SK-MEL-5 (cell line): ENCODE data around the gene ELF3. TPM values are rescaled to one million over a fixed set of nuclear protein-coding genes. Genes with fewer than 3 reads are reported as not detected.
A peak's percentile ranks its signal among the peaks of the same experiment; 100 is the strongest.
"Not testable (repeated sequence)": the region's sequence is repeated elsewhere in the genome, so short reads cannot be mapped to it uniquely, and the experiment has no call there.

ENCODE experiments used
- DNase-seq: peaks from one replicate; pipeline ENCODE4 v3.0.0-alpha.2; 2016; ENCODE audit warnings: low read depth, low spot score
- in situ Hi-C: cut with HindIII; loops from 2 replicates; pipeline ENCODE4 v1.10.0; 2016; ENCODE audit warnings: low sequenced_read_pairs, high pct_unique_total_duplicates, low pct_unique_long_range_greater_than_20kb
- polyA plus RNA-seq, 2 experiments: library from polyadenylated mRNA; depleted of rRNA; stranded (reverse); fragments of >200 nt; gene quantifications; 2 replicates each; pipeline ENCODE4 v1.2.3, GENCODE V29; 2015
- total RNA-seq: library from RNA; depleted of rRNA; stranded (reverse); fragments of >200 nt; shearing (Covaris generic); gene quantifications from 2 replicates; pipeline ENCODE4 v1.2.3, GENCODE V29; 2014; rRNA removed

ELF3 gene
- total RNA-seq: 0.13 TPM in 1 of 2 replicates, not detected in the other
- polyA plus RNA-seq (2015; cell fraction: cytosol; rRNA removed): 0.29 TPM in 1 of 2 replicates, not detected in the other
- polyA plus RNA-seq (2015; cell fraction: nucleus; rRNA removed): 0.43 TPM in 1 of 2 replicates, not detected in the other

DNA sequence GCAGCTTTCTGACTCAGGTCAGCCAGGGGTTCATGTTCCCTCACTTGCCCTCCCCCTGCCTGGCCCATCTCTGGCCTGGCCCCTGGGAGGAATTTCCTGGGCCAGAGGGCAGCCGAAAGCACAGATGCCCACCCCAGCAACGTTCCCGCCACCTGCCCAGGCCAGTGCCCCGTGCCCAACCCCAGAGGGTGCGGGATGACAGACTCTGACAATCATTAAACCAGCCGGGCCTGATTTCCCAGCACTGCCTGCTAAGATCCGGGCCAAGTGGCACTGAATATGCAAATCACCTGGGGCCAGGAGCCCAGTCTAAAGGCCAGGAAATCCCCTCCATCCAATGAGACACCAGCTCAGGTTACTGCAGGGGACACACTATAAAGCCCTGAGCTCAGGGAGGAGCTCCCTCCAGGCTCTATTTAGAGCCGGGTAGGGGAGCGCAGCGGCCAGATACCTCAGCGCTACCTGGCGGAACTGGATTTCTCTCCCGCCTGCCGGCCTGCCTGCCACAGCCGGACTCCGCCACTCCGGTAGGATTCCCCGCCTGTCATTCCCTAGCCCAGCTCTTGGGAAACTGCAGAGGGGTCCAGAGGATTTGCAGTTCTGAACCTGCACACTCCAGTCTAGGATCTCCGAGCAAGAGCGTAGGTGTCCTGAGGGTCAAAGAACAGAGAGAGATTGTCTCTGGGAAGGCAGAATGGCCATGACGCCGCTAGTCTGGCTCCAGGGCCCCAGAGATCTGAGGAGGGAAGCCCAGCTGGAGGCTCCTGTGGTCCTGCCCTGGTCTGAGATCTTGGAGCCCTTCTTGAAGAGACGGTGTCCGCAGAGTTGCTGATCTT is at the start of gene ELF3:
Gene ELF3 (plus strand): TSS at position 408 of the 836 bp plus-strand sequence. CDS start 550 bp downstream, outside the sequence.
- in situ Hi-C loops: no loop called here

GRCh38 chr1:201962382-201962781 is 48.0 kb upstream of the ELF3 start:
- DNase-seq, in situ Hi-C loops: not testable (repeated sequence)

More for the DNA sequence above, at the start of gene ELF3:
- no peak for DNase-seq

DNA sequence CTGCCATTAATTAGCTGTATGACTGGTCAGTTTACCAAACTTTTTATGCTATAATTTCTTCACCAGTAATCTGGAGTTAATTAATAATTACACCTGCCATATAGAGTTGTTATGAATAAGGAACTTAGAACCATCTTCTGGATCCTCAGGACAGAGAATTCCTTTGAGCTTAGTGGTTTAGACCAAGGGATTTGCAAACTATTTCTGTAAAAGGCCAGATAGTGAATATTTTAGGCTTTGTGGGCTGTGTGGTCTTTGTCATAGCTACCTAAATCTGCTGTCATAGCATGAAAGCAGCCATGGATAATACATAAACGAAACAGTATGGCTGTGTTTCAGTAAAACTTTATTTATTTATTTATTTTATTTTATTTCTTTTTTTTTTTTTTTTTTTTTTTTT is 46.1 kb upstream of the ELF3 start:
- in situ Hi-C loops: no loop called here
- DNase-seq: no peak

DNA sequence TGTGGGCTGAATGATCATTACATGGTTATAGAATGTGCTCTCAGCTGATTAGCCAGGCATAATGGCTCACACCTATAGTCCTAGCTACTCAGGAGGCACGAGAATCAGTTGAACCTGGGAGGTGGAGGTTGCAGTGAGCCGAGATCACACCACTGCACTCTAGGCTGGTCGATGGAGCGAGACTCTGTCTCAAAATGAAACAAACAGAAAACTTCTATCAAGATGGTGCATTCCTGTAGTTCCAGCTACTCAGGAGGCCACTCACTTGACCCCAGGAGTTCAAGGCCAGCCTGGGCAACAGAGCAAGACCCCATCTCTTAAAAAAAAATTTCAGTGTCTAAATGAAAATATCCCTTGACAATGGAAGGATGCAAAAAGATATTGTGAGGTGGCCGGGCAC is 44.2 kb upstream of the ELF3 start:
- in situ Hi-C loops: no loop called here
- DNase-seq: no peak

DNA sequence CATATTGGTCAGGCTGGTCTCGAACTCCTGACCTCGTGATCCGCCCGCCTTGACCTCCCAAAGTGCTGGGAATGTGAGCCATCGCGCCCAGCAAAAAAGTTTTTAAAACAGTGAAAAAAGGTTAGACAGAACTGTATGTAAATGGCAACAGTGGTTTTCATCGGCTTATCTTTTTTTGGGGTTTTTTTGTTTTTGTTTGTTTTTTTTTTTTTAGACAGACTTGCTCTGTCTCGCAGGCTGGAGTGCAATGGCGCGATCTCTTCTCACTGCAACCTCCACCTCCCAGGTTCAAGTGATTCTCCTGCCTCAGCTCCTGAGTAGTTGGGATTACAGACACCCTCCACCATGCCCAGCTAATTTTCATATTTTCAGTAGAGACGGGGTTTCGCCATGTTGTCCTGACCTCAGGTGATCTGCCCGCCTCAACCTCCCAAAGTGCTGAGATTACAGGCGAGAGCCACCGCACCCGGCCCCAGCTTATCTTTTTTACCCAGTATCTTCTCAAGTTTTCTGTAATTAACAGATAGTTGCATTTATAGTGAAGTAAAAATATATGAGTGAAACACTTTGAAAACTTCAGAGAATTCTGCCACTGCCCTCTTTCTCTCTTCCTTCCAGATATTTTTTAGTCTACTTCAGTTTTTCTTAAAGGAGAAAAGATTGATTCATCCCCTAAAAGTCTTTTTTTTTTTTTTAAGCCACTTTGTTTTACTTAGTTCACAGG is 42.0 kb upstream of the ELF3 start:
- in situ Hi-C loops: no loop called here
- DNase-seq: no peak

GRCh38 chr1:201970334-201971159 is 39.8 kb upstream of the ELF3 start:
- in situ Hi-C loops: no loop called here
- no peak for DNase-seq

DNA sequence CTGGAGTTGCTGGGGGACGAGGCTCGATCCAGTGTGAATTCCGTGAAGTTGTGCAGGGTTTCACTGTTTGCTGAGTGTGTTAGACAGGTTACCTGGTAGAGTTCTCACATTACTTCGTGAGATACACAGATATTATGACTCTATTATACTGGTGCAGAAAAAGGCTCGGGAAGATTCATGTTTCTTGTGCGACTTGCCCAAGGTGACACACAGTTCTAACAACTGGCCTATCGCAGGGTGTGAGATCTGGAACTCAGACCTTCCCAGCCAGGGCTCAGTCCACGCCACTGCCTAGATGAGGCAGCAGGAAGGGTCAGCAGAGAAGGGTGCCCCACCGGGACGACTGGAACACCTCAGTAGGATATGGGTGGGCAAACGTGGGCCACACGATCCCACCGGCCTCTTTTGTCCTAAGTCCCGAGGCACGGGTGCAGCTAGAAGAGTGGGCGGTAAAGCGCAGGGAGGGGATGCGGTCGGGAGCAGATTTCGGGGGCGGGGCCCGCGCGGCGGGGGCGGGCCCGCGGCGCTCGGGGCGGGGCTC is 28.2 kb upstream of the ELF3 start:
- peak; percentile 54 for DNase-seq
- in situ Hi-C loops: no loop called here

GRCh38 chr1:201982623-201983379 is 27.6 kb upstream of the ELF3 start, which contains the start of gene RNPEP:
TSS of gene RNPEP (plus strand) at chr1:201982648. CDS start at chr1:201982667, 19 bp downstream.
- DNase-seq: peak; percentile 74
- in situ Hi-C loops: no loop called here

- DNase-seq: no peak
- in situ Hi-C loops: no loop called here
Observed at GRCh38 chr1:201983380-201983805, 27.0 kb upstream of the ELF3 start.

- in situ Hi-C loops: no loop called here
- no peak for DNase-seq
Observed at GRCh38 chr1:201984446-201984845, 25.9 kb upstream of the ELF3 start.

DNA sequence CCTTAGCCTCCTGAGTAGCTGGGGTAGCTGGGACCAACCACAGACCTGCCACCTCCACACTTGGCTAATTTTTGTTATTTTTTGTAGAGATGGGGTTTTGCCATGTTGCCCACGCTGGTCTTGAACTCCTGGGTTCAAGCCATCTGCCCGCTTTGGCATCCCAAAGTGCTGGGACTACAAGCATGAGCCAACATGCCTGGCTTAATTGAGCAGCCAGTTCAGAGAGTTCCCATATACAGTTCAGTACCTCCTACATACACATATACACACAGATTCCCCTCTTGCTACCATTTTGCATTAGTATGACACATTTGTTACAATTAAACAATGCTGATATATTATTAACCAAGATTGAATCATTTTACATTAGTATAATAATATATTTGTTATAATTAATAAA is 25.0 kb upstream of the ELF3 start:
- in situ Hi-C loops: no loop called here
- no peak for DNase-seq

DNA sequence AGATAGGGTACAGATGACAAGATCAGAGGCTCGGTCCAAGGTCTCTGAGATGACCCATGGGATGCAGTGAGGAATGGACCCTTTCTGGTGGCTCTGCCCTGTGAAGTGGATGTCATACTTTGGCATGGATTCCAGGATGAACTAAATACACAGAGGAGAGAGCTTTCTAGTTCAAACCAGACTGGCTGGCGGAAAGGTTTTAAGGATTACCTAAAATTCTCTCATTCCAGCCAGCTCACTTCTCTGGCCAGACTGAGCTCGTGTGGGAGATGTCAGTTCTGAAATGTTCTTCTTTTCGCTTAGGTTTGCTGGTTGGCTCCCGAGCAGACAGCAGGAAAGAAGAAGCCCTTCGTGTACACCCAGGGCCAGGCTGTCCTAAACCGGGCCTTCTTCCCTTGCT is 21.8 kb upstream of the ELF3 start:
- in situ Hi-C loops: no loop called here
- DNase-seq: no peak

DNA sequence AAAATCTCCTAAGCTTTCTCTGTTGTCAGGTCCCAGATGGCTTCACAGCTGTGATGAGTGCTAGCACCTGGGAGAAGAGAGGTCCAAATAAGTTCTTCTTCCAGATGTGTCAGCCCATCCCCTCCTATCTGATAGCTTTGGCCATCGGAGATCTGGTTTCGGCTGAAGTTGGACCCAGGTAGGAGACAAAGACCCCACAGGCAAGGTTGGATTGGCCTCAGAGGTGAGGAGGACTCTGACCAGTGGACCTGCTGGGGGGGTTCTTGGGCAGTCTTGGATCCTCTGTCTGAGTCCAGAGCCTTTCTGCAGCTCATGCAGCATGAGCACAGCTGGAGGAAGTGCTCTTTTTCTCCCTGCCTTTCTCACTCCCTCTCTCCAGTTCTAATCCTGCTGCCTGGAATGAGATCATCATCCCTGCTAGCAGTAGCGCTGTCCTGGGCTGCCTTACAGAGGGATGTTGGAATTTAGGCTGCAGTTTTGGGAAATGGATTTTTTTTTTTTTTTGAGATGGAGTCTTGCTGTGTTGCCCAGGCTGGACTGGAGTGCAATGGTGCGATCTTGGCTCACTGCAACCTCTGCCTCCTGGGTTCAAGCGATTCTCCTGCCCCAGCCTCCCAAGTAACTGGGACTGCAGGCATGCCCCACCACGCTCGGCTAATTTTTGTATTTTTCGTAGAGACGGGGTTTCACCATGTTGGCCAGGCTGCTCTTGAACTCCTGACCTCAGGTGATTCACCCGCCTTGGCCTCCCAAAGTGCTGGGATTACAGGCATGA is 20.8 kb upstream of the ELF3 start:
- no peak for DNase-seq
- in situ Hi-C loops: no loop called here

- in situ Hi-C loops: no loop called here
- DNase-seq: no peak
Observed at GRCh38 chr1:201990427-201990826, 20.0 kb upstream of the ELF3 start.

DNA sequence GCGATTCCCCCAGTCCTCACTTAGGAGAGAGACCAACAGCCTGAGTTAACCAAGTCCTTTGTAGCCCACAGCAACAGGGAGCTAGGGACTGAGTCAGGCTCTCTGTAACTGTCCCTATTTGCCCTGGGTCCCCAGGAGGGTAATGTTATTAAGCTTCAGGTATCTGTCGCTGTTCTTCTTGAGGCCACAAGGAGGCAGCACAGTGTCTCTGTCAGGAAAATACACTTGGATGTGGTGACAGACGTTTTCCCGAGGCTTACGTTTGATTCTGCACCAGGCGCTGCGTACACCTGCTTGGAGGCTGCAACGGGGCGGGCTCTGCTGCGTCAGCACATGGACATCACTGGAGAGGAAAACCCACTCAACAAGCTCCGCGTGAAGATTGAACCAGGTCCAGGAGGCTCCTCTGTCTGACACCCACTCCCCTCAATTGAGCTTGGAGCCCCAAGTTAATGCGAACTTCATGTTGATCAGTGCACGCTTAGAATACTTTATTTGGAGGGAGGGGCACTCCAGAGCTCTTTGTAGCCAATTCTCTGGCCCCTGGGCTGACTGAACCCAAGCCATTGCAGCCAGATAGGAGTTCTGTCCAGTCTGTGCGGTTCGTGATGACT is 10.7 kb upstream of the ELF3 start:
- DNase-seq: peak; percentile 68
- in situ Hi-C loops: no loop called here

DNA sequence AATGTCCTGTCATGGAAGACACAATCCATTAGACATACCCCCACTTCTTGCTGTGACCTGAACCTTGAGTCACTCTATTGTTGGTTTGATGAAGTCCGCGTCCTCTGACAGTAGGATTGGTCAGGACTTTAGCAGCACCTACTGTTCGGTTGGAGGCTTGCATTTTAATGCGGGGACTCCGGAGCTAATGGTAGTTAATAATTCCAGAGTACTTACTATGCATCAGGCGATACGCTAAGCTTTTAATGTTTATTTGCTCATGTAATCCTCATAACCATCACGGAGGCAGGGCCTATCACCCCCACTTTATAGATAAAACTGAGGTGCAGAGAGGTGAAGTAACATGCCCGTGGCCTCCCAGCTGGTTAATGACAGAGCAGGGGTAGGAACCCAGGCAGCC is 7.9 kb upstream of the ELF3 start:
- DNase-seq: no peak
- in situ Hi-C loops: no loop called here
